ENCODE results near the gene STUM.
"Not testable (repeated sequence)": the region's sequence is repeated elsewhere in the genome, so short reads cannot be mapped to it uniquely, and the experiment has no call there.

Gene STUM

DNA sequence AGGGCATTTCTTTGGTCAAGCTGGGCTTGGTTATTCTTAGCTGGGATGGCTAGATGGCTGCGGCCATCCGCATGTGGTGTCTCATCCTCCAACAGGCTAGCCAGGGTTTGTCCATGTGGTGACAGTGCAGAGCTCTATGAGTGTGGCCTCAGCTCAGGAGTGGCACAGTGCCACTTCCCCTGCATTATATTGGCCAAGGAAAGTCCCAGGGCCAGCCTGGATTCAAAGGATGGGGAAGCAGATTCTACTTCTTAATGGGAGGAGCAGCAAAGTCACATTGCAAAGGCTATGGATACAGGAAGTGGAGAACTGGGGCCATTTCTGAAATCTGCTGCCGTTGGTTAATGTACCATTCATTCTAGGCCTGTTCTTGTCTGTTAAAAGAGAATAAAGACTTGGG, 34.4 kb downstream of the STUM start:
- DNase-seq (ENCODE audit: low read depth): no peak

GRCh38 chr1:226584164-226584563, 35.6 kb downstream of the STUM start:
- DNase-seq (ENCODE audit: low read depth): no peak

- no peak for DNase-seq (ENCODE audit: low read depth)
These were observed 37.6 kb downstream of the STUM start for GRCh38 chr1:226586116-226586515.

GRCh38 chr1:226586650-226587422, 38.3 kb downstream of the STUM start:
- no peak for DNase-seq (ENCODE audit: low read depth)

DNA sequence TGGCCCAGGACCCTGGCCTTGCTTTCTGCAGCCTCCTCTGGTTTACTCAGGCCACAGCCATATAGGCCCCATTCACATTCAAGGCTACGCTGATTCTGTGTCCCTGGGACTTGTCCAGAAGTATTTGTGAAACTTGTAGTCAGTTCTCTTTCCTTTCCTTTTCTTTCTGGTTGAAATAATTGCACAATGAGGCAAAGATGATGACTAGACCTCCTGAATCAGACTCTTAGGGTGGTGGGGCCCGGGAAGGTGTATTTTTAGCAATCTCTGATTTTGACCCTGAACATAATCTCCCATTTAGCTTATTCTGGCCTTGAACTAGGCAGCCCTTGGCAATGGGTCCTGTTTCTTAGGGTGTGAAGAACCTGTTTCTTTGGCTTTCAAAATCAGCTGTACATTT, 39.9 kb downstream of the STUM start:
- no peak for DNase-seq (ENCODE audit: low read depth)

DNA sequence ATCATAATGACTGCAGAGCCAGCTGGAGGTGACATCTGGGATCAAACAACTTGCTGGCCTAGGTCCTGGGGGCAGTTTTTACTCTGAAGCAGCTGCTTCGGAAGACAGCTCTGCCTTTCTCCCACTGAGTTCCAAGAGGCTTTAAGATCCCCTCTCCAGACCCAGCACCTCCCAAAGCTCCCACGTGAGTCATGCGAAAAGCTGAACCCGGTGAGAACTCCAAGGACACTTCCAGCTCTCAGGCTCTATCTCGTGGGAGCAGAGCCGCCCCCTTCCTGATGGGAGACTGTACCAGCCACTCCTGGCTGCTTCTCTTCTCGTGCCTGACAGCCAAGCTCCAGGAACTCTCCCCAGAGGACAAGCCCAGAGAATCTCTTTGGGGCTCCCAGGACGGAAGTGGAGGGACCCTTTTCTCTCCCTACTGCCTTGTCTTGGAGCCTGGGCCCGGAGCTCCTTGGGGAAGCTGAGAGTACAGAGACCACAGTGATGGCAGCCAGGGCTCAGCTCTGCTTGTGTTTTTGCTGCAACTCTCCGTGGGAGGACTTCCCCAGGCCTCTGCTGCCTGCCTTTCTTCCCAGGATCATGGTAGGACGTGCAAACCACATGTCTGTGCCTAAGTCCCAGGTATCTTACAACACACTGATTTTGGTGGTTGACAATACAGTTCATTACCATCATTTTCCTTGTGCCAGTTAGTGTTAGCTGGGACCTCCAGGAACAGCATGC, 40.6 kb downstream of the STUM start:
- no peak for DNase-seq (ENCODE audit: low read depth)

- DNase-seq (ENCODE audit: low read depth): no peak
These were observed 42.0 kb downstream of the STUM start for GRCh38 chr1:226590614-226591013.

DNA sequence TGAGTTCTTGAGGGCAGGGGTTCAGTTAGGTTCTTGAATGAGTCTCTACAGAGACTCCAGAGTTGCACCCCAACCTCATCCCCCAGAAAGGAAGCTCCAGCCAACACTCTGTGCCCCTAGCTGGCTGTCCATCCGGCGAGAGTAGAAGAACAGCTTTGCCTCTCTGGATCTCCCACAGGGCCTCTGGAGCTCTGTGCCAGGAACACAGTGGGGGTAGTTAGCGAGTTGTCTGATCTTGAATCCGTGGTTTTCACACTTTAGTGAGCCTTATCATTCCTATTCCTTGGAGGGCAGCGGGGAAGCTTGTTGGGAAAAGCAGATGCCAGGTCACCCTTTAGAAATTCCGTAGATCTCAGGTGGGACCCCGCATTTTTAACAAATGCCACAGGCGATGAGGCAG, 45.0 kb downstream of the STUM start:
- DNase-seq (ENCODE audit: low read depth): no peak

DNA sequence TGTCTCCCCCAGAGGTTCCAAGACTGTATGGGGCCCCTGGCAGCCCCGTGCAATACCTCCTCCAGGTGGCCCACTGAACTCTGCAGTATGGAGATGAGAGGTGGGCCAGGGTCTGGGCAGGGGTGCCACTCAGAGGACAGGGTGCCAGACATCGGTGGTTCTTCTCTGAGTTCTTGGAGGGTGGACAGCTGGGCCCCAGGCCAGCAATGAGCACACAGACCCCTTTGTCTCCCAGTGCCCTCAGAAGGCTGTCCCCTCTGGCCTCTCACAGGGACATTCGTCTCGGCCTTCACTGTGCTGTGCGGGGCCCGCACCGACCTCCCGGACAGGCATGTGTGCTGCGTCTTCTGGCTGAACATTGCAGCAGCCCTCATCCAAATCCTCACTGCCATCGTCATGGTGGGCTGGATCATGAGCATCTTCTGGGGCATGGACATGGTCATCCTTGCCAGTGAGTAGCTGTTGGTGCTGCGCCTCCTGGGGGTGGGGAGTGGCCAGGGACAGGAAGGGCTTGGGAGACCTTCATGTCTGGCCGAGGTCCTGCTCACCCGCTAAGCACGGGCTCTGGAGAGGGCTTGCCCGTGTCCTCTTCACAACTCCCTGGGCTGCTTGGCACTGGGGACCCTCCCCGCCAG, 48.1 kb downstream of the STUM start:
- DNase-seq (ENCODE audit: low read depth): no peak

- no peak for DNase-seq (ENCODE audit: low read depth)
These were observed 49.3 kb downstream of the STUM start for GRCh38 chr1:226597616-226598454.

DNA sequence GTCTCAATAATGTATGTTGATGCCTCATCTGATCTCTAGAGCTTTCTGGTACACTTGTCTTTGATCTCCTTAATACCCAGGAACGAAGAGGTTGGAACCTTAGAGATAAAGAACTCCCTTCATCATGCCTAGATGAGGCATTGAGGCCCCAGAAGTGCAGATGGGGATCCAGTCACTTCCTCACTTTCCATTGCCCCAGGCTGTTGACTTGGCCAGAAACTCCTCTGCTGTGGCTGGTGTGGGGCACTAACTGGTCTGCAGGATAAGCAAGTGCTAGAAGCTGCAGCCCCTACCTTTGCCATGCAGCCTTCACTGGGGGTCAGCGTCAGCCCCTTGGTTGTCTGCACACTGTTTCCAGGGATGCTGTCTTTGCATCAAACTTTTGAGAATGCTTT, 49.9 kb downstream of the STUM start:
- DNase-seq (ENCODE audit: low read depth): no peak

DNA sequence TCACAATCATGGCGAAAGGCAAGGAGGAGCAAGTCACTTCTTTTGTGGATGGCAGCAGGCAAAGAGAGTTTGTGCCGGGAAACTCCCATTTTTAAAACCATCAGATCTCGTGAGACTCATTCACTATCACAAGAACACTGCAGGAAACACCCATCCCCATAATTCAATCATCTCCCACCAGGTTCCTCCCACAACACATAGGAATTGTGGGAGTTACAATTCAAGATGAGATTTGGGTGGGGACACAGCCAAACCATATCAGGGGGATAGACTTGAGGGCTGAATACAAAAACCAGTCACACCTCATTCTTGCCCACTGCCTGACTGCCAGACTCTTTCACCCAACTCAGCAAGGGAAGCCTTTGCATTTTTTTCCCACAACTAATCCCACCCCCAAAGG, 50.4 kb downstream of the STUM start:
- not testable (repeated sequence) for DNase-seq (ENCODE audit: low read depth)

DNA sequence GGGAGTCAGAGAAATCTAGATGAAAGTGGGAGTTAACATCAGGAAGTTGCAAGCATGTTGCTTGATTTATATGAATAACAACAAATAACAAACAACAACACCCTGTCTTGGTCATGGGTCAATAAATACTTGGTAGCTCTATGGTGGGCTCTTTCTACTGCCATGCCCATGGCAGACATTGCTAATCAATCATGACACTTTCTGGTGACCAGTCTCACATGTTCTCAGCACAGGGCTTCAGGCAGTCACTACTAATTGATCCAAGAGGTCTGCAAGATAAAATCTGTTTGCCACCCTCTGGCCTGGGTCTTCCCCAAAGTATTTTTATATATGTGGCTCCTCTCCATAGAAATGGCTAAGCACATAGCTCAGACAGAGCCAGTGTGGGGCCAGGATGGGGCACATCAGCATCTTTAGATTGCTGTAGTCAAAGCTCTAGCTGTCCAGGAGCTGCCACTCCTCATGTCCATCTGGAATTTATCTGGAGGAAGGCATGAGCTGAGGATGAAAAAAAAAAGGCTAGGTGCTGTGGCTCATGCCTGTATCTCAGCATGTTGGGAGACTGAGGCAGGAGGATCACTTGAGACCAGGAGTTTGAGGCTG, 51.2 kb downstream of the STUM start:
- no peak for DNase-seq (ENCODE audit: low read depth)

- no peak for DNase-seq (ENCODE audit: low read depth)
These were observed 51.7 kb downstream of the STUM start for GRCh38 chr1:226600254-226600653.

DNA sequence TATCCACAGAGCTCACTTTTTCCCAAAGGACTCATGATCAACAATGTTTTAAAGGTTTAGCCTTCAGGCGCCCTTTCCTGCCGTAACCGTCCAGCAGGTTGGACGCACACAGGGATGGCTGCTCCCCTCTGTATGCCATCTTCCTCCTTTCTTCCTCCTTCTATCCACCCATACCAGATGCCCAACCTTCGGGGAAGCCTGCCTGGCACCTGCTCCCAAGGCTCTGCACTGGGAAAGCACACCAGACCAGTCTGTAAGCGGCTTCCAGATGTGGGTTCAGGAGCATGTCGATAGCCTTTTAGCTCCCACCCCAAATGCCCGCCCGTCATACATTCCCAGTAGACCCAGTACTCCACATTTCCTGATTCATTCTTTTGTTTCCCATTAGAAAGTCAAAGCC, 52.9 kb downstream of the STUM start:
- DNase-seq (ENCODE audit: low read depth): no peak

DNA sequence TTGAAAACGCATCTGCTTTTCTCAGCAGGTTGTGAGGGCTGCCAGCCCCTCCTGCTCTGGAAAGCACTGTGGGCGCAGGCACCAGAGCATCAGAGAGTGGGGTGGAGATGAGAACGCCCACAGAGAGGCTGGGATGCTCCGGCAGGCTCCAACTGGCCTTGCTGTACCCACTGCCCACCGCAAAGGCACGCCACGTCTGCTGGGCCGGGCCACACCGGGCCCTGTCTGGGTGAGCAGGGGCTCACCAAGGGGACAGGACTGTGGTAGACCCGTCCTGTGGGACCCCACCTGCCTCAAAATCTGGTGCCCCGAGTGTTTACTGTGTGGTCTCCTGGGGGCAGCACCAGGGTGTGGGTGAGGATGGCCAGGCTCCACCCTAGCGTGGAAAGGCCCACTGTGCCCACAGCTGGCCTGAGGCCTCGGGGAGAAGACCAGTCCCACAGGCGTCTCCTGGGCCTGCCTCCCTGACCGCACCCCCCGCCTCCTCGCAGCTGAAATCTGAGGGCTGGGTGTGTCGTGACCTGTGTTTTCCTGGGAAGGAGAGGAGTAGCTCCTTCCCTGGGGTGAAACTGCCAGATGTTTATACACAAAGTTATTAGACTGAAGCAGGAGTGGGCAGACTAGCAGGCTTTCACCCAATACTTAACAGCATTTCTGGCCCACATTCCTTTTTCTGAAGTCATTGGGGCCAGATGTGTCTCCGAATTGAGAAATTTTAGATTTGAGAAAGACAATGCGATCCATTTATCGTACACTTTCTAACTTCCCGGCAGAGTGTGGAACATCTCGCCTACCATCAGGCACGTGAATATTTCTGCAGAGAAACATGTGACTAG, 53.8 kb downstream of the STUM start:
- no peak for DNase-seq (ENCODE audit: low read depth)

DNA sequence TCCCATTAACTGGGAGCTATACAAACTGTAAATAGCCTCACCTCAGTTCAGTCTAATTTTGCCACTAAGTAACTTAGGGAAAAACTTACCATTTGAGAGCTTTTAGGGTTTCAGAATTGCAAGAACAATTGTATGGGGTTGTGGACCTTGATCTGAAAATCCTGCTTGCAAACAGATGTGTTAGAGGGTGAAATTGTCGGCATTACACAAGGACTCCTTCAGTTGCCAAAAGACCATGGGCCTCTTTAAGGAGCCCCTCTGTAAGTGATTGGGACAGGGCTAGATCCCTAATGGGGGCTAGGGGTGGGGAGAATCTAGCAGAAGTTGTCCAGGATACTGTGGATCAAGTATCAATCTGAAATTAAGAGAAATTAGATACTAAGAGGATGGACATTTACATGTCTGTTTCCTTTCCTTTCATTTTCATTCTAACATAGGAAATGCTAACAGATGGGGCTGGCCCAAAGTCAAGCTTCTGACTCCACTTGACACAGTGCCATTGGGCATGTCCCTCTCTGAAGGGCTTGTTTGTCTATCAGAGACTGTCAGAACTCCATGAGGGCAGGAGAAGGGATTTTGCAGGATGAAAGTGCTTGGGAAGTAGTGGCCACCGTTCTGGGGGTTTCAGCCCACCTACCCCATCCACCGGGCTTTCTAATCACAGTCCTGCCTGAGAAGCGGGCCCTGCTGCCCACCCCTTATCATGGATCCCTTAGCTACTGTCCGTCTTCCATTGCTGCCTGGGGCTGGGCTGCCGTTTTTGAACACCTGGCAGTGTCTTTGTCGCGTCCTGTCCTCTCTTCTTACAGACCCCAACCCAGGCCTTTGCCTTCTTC, 54.7 kb downstream of the STUM start:
- no peak for DNase-seq (ENCODE audit: low read depth)

GRCh38 chr1:226603858-226604559, 55.4 kb downstream of the STUM start:
- DNase-seq (ENCODE audit: low read depth): no peak

- no peak for DNase-seq (ENCODE audit: low read depth)
These were observed 56.2 kb downstream of the STUM start for GRCh38 chr1:226604560-226605317.

Data from activated gamma-delta T cell treated with anti-CD3 and anti-CD28 coated beads, Interleukin-2, amount 50 U/mL, for 16 hours (primary cell).